K562 (cell line): ENCODE measurements around the gene MYBL2. TPM values are rescaled to one million over a fixed set of nuclear protein-coding genes. Genes with fewer than 3 reads are reported as not detected.

Experiments
- ATF3 ChIP-seq, 2 experiments: fragments of 450-650 bp in 1 of 2; sonication (generic) in 1 of 2; formaldehyde crosslinking in 1 of 2; IDR thresholded peaks in 1 of 2; conservative IDR thresholded peaks in 1 of 2; 2 replicates each; pipeline versions ENCODE4 v1.6.1 to v1.8.1; 2016 to 2023; ENCODE audit warnings: mild to moderate bottlenecking in 2 of 2, moderate library complexity in 2 of 2, inconsistent platforms in 1 of 2, missing genetic modification reagents in 1 of 2
- CHD4 ChIP-seq: fragments of 200-600 bp; sonication (generic); IDR thresholded peaks from 3 replicates; pipeline ENCODE4 v1.6.1; 2012; ENCODE audit warnings: low read depth, mild to moderate bottlenecking, mixed read lengths, low read length, inconsistent platforms; ENCODE audit not compliant: insufficient read depth, insufficient replicate concordance, poor library complexity, severe bottlenecking
- COPS2 ChIP-seq: fragments of 450-650 bp; conservative IDR thresholded peaks from 2 replicates; pipeline ENCODE4 v1.6.1; 2016; ENCODE audit warnings: mild to moderate bottlenecking, moderate library complexity
- ESRRA ChIP-seq: fragments of 450-650 bp; IDR thresholded peaks from 2 replicates; pipeline ENCODE4 v1.6.1; 2014; ENCODE audit warnings: low read depth, mild to moderate bottlenecking, moderate library complexity, borderline replicate concordance
- GTF2A2 ChIP-seq: IDR thresholded peaks from 2 replicates; pipeline ENCODE4 v1.6.1; 2016; ENCODE audit warnings: mild to moderate bottlenecking, missing genetic modification characterization, missing compliant biosample characterization
- NFE2 ChIP-seq: IDR thresholded peaks from 2 replicates; pipeline ENCODE4 v1.6.1; 2014; ENCODE audit warnings: antibody characterized with exemption, low read depth
- PRMT5 ChIP-seq: sonication (generic); formaldehyde crosslinking; IDR thresholded peaks from 2 replicates; pipeline ENCODE4 v1.5.0; 2020; ENCODE audit warnings: missing genetic modification reagents
- RHOXF2B ChIP-seq: fragments of 250-450 bp; sonication (Bioruptor Pico); conservative IDR thresholded peaks from 2 replicates; pipeline ENCODE4 v1.5.1; 2021
- SMARCA4 ChIP-seq: fragments of 450-650 bp; IDR thresholded peaks from 2 replicates; pipeline ENCODE4 v1.6.1; 2016
- SMARCC2 ChIP-seq: fragments of 450-650 bp; IDR thresholded peaks from 2 replicates; pipeline ENCODE4 v1.6.1; 2017; ENCODE audit warnings: antibody characterized with exemption, moderate library complexity, mild to moderate bottlenecking, low read depth
- ZBTB43 ChIP-seq: sonication (generic); formaldehyde crosslinking; IDR thresholded peaks from 2 replicates; pipeline ENCODE4 v1.8.0; 2023; ENCODE audit warnings: mild to moderate bottlenecking, missing genetic modification reagents
- ZC3H11A ChIP-seq: IDR thresholded peaks from 2 replicates; pipeline ENCODE4 v1.6.1; 2012; ENCODE audit warnings: low read depth, low read length, improper control_type of control experiment
- ZNF280A ChIP-seq: fragments of 450-650 bp; IDR thresholded peaks from 2 replicates; pipeline ENCODE4 v1.6.1; 2018; ENCODE audit warnings: mild to moderate bottlenecking, low read depth; ENCODE audit not compliant: partially characterized antibody
- ZNF41 ChIP-seq: fragments of 250-450 bp; sonication (Bioruptor Pico); conservative IDR thresholded peaks from 2 replicates; pipeline ENCODE4 v1.4.0; 2020; ENCODE audit warnings: mild to moderate bottlenecking
- ZNF512 ChIP-seq: IDR thresholded peaks from 2 replicates; pipeline ENCODE4 v1.6.1; 2016; ENCODE audit warnings: missing genetic modification characterization, missing compliant biosample characterization
- ZNF639 ChIP-seq, 2 experiments: fragments of 200-800 bp in 1 of 2; sonication (Bioruptor generic) in 1 of 2; sonication (generic) in 1 of 2; formaldehyde crosslinking in 1 of 2; IDR thresholded peaks in 1 of 2; conservative IDR thresholded peaks in 1 of 2; 2 replicates each; pipeline versions ENCODE4 v1.5.0 to v1.6.1; 2016 to 2020; ENCODE audit warnings: missing compliant biosample characterization in 1 of 2, missing genetic modification characterization in 1 of 2, missing genetic modification reagents in 1 of 2
- ZNF830 ChIP-seq: fragments of 250-450 bp; sonication (Bioruptor Pico); IDR thresholded peaks from 2 replicates; pipeline ENCODE4 v1.5.0; 2021; ENCODE audit warnings: mild to moderate bottlenecking
- polyA plus RNA-seq, 8 experiments: library from polyadenylated mRNA; depleted of rRNA in 4 of 8; stranded (reverse) in 5 of 8; unstranded in 3 of 8; fragments of >200 nt; fragmentation: Nextera tagmentation in 2 of 8; fragmentation: Illumina TruSeq in 1 of 8; extraction: Ambion mirVana in 2 of 8; extraction: Trizol in 1 of 8; gene quantifications; 2 replicates each; pipeline versions ENCODE4 v1.2.1 to v1.2.3, GENCODE V29; 2011 to 2014; ENCODE audit warnings: inconsistent platforms in 1 of 8, missing spikeins in 1 of 8
- total RNA-seq, 7 experiments: library from RNA; depleted of rRNA in 6 of 7; stranded (reverse); fragments of >200 nt in 6 of 7; fragmentation: Illumina TruSeq in 2 of 7; extraction: Trizol in 2 of 7; gene quantifications; 2 replicates each; pipeline versions ENCODE4 v1.2.1 to v1.2.3, GENCODE V29; 2011 to 2021; ENCODE audit warnings: low replicate concordance in 1 of 7

The MYBL2 gene
- total and polyA plus RNA-seq, 9 of the 15 experiments (the other 6 are each of a cell fraction or from before 2014, with no cell fraction given) = 4.4 to 169 (median 52.5) TPM

- TF ChIP-seq ATF3 (IDR thresholded peaks at IDR 0.05) (peak; percentile 91), ATF3 (CRISPR knock-in tag; conservative IDR thresholded peaks at IDR 0.05) (peak; percentile 71; the same call in 1 of the 2 replicates), PRMT5 (CRISPR knock-in tag) (no peak), ZC3H11A (no peak), SMARCC2 (peak; percentile 56; the same call in 1 of the 2 replicates), COPS2 (no peak), GTF2A2 (no peak), ZNF280A (no peak), SMARCA4 (peak; percentile 92), RHOXF2B (CRISPR knock-in tag) (no peak), ZNF830 (CRISPR knock-in tag) (no peak), ZNF512 (no peak), NFE2 (peak; percentile 31; the same call in 1 of the 2 replicates), CHD4 (no peak), ZNF639 (CRISPR knock-in tag; conservative IDR thresholded peaks at IDR 0.05 in 1 of 2, IDR thresholded peaks at IDR 0.05 in 1 of 2) (peak in 1 of 2 experiments; percentile 79; a peak in 2 of 4 replicates), ESRRA (peak; percentile 77; the same call in 1 of the 2 replicates), ZBTB43 (CRISPR knock-in tag) (no peak), ZNF41 (CRISPR knock-in tag) (no peak)
Observed at GRCh38 chr20:43690943-43691598, 24.2 kb downstream of the MYBL2 start (continued).
